Upper lobe of left lung (tissue), 6 donors: ENCODE results near the gene ANKLE1. TPM values are rescaled to one million over a fixed set of nuclear protein-coding genes. Genes with fewer than 3 reads are reported as not detected.
"Not testable (repeated sequence)": the region's sequence is repeated elsewhere in the genome, so short reads cannot be mapped to it uniquely, and the experiment has no call there.

Source experiments
- ATAC-seq, 2 donors: fragments of 200-7000 bp; cut with Tn5 transposase; one replicate each; pipeline ENCODE4 v1.9.1; 2022; ENCODE audit warnings: mild to moderate bottlenecking in 2 of 2, moderate library complexity in 2 of 2; ENCODE audit not compliant: low FRiP score in 2 of 2
- DNase-seq, 2 donors: peaks; one replicate each; pipeline ENCODE4 v3.0.0-alpha.2; 2019 to 2020
- H3K27ac ChIP-seq, 4 donors: fragments of 200-600 bp; sonication (generic); one replicate each; pipeline ENCODE4 v1.5.1; 2016 to 2019
- H3K27me3 ChIP-seq, 4 donors: fragments of 200-600 bp; sonication (generic); one replicate each; pipeline ENCODE4 v1.5.1; 2017 to 2019
- H3K36me3 ChIP-seq, 4 donors: fragments of 200-600 bp; sonication (generic); one replicate each; pipeline ENCODE4 v1.5.1; 2016 to 2019
- H3K4me1 ChIP-seq, 4 donors: fragments of 200-600 bp; sonication (generic); one replicate each; pipeline ENCODE4 v1.5.1; 2018 to 2019
- H3K4me3 ChIP-seq, 4 donors: fragments of 200-600 bp; sonication (generic); one replicate each; pipeline ENCODE4 v1.5.1; 2017 to 2019; ENCODE audit warnings: mild to moderate bottlenecking in 2 of 4, moderate library complexity in 1 of 4
- H3K9me3 ChIP-seq, 4 donors: fragments of 200-600 bp; sonication (generic); one replicate each; pipeline ENCODE4 v1.5.1; 2018 to 2019
- EP300 ChIP-seq, 4 donors: sonication (generic); formaldehyde crosslinking; IDR thresholded peaks; one replicate each; pipeline ENCODE4 v1.5.1; 2017; ENCODE audit warnings: antibody characterized with exemption in 4 of 4, control low read depth in 2 of 4
- POLR2A ChIP-seq, 4 donors: fragments of 450-650 bp; IDR thresholded peaks; one replicate each; pipeline ENCODE4 v1.5.1; 2016 to 2017; ENCODE audit warnings: antibody characterized with exemption in 4 of 4, mild to moderate bottlenecking in 2 of 4
- POLR2AphosphoS5 ChIP-seq, 2 donors: sonication (generic); formaldehyde crosslinking; IDR thresholded peaks; one replicate each; pipeline ENCODE4 v1.5.1; 2017; ENCODE audit warnings: antibody characterized with exemption in 2 of 2
- WGBS, 2 donors: methylation state at CpG; one replicate each; pipeline ENCODE4 v1.1.5; 2017 to 2018; 5-methylcytosine and 5-hydroxymethylcytosine counted together
- total RNA-seq, 6 donors: library from RNA; depleted of rRNA in 4 of 6; stranded (reverse); fragments of >200 nt in 4 of 6; gene quantifications; one replicate each; pipeline versions ENCODE4 v1.1.0 to v1.2.1, GENCODE V29; 2016 to 2021
- TF ChIP-seq, protein P1 (sequence below), 6 experiments: fragments of 450-650 bp in 4 of 6; fragments of 200-600 bp in 2 of 6; sonication (generic) in 2 of 6; IDR thresholded peaks; one replicate each; pipeline ENCODE4 v1.5.1; 2016 to 2019; ENCODE audit warnings: antibody characterized with exemption in 6 of 6
- donor health status: DM: no; HTN: no; CAD: no; lungs with moderate emphysema.
- donor health status: DM: no; HTN: yes; CAD: no; lungs with severe emphysema.

ANKLE1 gene
- total RNA-seq, 6 donors from 2014 or later = 0.57 to 13.6 (median 1.4) TPM

DNA sequence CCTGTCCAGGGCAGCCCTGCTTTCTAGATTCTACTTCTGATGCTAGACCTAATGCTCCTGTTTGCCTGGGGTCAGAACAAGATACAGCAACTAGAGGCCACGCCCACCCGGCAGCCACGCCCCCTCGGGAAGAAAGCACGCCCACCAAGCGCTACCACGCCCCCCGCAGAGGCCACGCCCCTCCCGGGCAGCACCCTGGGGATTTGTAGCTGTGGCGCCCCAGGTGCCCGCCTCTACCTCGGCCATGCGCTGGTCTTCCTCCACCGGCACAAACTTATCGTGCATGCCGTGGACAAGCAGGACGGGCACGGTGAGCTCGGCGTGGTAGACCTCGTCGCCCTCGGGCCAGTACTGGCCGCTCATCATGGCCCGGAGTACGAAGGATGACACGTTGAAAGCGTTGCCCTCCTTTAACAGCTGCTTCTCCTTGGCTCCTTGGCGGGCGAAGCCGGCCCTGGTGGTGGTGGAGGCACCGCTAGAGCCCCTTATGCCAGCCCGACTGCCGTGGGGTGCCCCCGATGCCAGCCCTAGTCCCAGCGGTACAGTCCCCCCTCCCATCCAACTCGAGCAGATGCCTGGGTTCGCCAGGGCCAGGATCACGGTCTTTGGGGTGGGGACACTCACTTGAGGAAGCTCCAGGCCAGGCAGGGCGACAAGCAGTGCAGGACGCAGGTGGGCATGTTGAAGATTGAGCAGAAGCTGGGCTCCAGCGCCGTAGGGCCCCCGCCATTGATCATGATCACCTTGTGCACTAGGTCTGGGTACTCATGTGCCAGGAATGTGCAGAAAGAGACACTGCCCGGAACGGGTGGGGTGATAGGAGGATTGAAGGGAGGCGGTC is 12.6 kb downstream of the ANKLE1 start:
- H3K4me3 ChIP-seq = no peak overlapping the region
- TF ChIP-seq POLR2AphosphoS5 (IDR thresholded peaks at IDR 0.05) = no peak
- no peak for TF ChIP-seq POLR2A (IDR thresholded peaks at IDR 0.05)
- no peak for TF ChIP-seq EP300 (IDR thresholded peaks at IDR 0.05)
- TF ChIP-seq, protein P1, sequence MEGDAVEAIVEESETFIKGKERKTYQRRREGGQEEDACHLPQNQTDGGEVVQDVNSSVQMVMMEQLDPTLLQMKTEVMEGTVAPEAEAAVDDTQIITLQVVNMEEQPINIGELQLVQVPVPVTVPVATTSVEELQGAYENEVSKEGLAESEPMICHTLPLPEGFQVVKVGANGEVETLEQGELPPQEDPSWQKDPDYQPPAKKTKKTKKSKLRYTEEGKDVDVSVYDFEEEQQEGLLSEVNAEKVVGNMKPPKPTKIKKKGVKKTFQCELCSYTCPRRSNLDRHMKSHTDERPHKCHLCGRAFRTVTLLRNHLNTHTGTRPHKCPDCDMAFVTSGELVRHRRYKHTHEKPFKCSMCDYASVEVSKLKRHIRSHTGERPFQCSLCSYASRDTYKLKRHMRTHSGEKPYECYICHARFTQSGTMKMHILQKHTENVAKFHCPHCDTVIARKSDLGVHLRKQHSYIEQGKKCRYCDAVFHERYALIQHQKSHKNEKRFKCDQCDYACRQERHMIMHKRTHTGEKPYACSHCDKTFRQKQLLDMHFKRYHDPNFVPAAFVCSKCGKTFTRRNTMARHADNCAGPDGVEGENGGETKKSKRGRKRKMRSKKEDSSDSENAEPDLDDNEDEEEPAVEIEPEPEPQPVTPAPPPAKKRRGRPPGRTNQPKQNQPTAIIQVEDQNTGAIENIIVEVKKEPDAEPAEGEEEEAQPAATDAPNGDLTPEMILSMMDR (IDR thresholded peaks at IDR 0.05) = no peak
- ATAC-seq (peak in 1 of 2 donors; percentile 50), DNase-seq (peak in 1 of 2 donors; percentile 93)
- no peaks in the 10 kb centered on the region for H3K27me3 ChIP-seq
- H3K4me1 ChIP-seq = peaks cover 4 to 23% (median 12%) of the 10 kb centered on the region in 4 donors
- no peak overlapping the region for H3K27ac ChIP-seq
- H3K9me3 ChIP-seq = no peaks in the 10 kb centered on the region
- 83% methylated on average over 23 to 48 of the region's 48 CpGs for WGBS, 2 donors
- H3K36me3 ChIP-seq = peaks cover 0 to 3% (median 0%) of the 10 kb centered on the region in 4 donors

DNA sequence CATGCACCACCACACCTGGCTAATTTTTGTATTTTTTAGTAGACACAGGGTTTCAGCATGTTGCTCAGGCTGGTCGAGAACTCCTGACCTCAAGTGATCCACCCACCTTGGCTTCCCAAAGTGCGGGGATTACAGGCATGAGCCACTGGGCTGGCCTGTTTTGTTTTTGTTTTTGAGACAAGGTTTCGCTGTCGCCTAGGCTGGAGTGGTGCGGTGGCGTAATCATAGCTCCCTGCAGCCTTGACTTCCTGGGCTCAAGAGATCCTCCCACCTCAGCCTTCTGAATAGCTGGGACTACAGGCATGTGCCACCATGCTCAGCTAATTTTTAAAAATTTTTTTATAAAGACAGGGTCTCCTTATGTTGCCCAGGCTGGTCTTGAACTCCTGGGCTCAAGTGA is 13.8 kb downstream of the ANKLE1 start:
- peak overlapping the region in 1 of 4 donors; percentile 57 for H3K27ac ChIP-seq
- not testable (repeated sequence) for ATAC-seq, H3K4me3 ChIP-seq, H3K36me3 ChIP-seq, H3K9me3 ChIP-seq, DNase-seq, H3K27me3 ChIP-seq
- 88 to 95% methylated on average over 6 of the region's 6 CpGs for WGBS, 2 donors
- peaks cover 4 to 26% (median 10%) of the 10 kb centered on the region in 4 donors for H3K4me1 ChIP-seq

DNA sequence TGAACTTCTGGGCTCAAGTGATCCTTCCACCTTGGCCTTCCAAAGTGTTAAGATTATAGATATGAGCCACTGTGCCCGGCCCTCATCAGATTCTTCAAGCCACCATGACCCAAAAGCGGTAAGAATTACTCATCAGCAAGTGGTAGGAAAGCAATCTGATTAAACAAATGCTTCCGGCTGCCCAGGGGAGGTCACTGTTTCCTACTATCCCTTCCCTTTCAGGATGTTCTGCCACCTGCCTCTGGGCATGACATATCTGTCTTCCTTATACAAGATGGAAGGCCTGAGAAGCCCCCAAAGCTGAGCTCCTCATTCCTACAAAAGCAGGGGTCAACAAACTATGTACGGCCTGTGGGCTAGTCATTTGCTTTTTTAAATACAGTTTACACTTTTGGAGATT is 14.6 kb downstream of the ANKLE1 start:
- Histone ChIP-seq H3K4me1 (peaks cover 4 to 33% (median 10%) of the 10 kb centered on the region in 4 donors), H3K36me3 (peaks cover 0 to 9% (median 4%) of the 10 kb centered on the region in 4 donors), H3K4me3 (no peak overlapping the region), H3K9me3 (no peaks in the 10 kb centered on the region), H3K27ac (no peak overlapping the region), H3K27me3 (no peaks in the 10 kb centered on the region)
- 55 to 60% methylated on average over 4 of the region's 4 CpGs for WGBS, 2 donors
- ATAC-seq = no peak
- no peak for TF ChIP-seq EP300 (IDR thresholded peaks at IDR 0.05)
- TF ChIP-seq, protein P1 (IDR thresholded peaks at IDR 0.05) = no peak
- no peak for TF ChIP-seq POLR2A (IDR thresholded peaks at IDR 0.05)
- TF ChIP-seq POLR2AphosphoS5 (IDR thresholded peaks at IDR 0.05) = no peak
- no peak for DNase-seq

DNA sequence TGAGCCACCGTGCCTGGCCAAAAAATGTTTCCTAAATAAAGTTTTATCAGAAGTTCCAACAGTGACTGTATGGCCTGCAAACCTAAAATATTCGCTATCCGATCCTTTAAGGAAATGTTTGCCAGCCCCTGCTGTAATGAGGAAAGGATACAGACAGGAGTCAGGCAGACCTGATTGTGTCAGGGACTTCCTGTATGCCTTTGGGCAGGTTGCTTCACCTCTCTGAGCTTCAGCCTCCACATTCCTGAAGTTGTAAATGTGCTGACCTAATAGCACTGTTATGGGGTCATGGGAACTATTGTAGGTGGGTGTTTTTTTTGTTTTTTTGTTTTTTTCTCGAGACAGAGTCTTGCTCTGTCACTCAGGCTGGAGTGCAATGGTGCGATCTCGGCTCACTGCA is 15.3 kb downstream of the ANKLE1 start:
- 89% methylated on average over 6 of the region's 6 CpGs for WGBS, 2 donors
- Histone ChIP-seq H3K9me3 (no peaks in the 10 kb centered on the region), H3K27me3 (no peaks in the 10 kb centered on the region), H3K27ac (no peak overlapping the region), H3K36me3 (peaks cover 0 to 9% (median 4%) of the 10 kb centered on the region in 4 donors), H3K4me1 (peaks cover 3 to 36% (median 8%) of the 10 kb centered on the region in 4 donors), H3K4me3 (no peak overlapping the region)
- ATAC-seq (no peak), DNase-seq (no peak)
- TF ChIP-seq POLR2AphosphoS5 (IDR thresholded peaks at IDR 0.05) (no peak), EP300 (IDR thresholded peaks at IDR 0.05) (no peak), POLR2A (IDR thresholded peaks at IDR 0.05) (no peak)
- TF ChIP-seq, protein P1 (IDR thresholded peaks at IDR 0.05) = no peak

DNA sequence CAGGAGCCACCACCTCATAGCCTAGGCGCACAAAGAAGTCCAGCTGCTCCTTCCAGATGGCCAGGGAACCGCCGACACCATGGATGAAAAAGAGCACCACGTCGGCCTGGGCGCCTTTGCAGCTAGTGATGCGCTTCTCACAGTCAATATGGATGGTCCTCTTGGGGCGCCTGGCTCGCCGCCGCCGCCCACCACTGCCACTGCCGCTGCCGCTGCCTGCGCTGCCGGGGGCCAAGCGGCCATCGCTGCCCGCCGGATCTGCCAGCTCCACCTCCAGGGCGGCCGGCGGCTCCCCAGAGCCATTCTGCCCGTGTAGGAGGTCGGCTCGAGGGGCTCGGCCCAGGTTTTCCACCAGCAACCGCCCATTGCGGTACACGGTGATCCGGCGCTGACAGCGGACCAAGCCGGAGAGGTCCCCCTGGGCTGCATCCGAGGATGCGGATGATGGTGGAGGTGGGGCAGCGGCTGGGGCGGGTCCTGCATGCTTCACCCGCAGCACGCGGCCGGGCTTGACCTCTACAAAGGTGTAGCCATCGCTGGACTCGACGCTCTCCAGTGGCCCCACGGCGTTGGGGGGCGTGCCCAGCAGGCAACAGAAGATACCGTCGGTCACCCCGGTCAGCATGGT is 19.4 kb downstream of the ANKLE1 start:
- DNase-seq (peak in 1 of 2 donors; percentile 86), ATAC-seq (no peak)
- Histone ChIP-seq H3K4me3 (no peak overlapping the region), H3K27ac (no peak overlapping the region), H3K36me3 (peaks cover 0 to 9% (median 4%) of the 10 kb centered on the region in 4 donors), H3K4me1 (peaks cover 22 to 57% (median 32%) of the 10 kb centered on the region in 4 donors), H3K27me3 (no peaks in the 10 kb centered on the region), H3K9me3 (no peaks in the 10 kb centered on the region)
- TF ChIP-seq, protein P1 (IDR thresholded peaks at IDR 0.05) = no peak
- 94 to 95% methylated on average over 7 to 40 of the region's 51 CpGs for WGBS, 2 donors
